Measurements from ENCODE around the gene FKBP3. TPM values are rescaled to one million over a fixed set of nuclear protein-coding genes. Genes with fewer than 3 reads are reported as not detected.

The FKBP3 gene
- total RNA-seq, 2 donors from 2014 or later: 153 to 188 TPM

GRCh38 chr14:45120096-45120495, 14.2 kb downstream of the FKBP3 start:
- Histone ChIP-seq H3K4me3 (ENCODE audit: low read length) (no peak overlapping the region), H3K9ac (ENCODE audit: extremely low read depth, low read length, poor library complexity, severe bottlenecking) (no peak overlapping the region), H3K27ac (ENCODE audit: low read depth, low read length) (no peak overlapping the region), H3K27me3 (ENCODE audit: control insufficient read depth, insufficient read depth, low read length, poor library complexity, severe bottlenecking) (no peaks in the 10 kb centered on the region), H3K36me3 (ENCODE audit: control insufficient read depth, insufficient read depth, low read length) (peaks cover 93% of the 10 kb centered on the region), H3K4me1 (ENCODE audit: control insufficient read depth, insufficient read depth, low read length) (no peaks in the 10 kb centered on the region), H3K9me3 (ENCODE audit: control insufficient read depth, low read length) (no peaks in the 10 kb centered on the region)
- DNase-seq: no peak
- no peak overlapping the region for H3K4me3 Mint-ChIP-seq
- H3K9me3 Mint-ChIP-seq: no peaks in the 10 kb centered on the region
- no peaks in the 10 kb centered on the region for H3K27me3 Mint-ChIP-seq (ENCODE audit: insufficient read depth)
- no CpG with 5 or more reads among the region's 1 CpG for WGBS, 2 experiments (ENCODE audit: insufficient coverage in 1 of 2, insufficient read length in 1 of 2)
- TF ChIP-seq CTCF (conservative IDR thresholded peaks at IDR 0.05): no peak
- H3K4me1 Mint-ChIP-seq: no peaks in the 10 kb centered on the region
- H3K36me3 Mint-ChIP-seq (ENCODE audit: low read depth): peaks cover 84% of the 10 kb centered on the region
- no peak overlapping the region for H3K27ac Mint-ChIP-seq

GRCh38 chr14:45118594-45118993, 15.7 kb downstream of the FKBP3 start:
- no peak for TF ChIP-seq CTCF (conservative IDR thresholded peaks at IDR 0.05)
- no peak overlapping the region for H3K27ac Mint-ChIP-seq
- H3K4me1 Mint-ChIP-seq: no peaks in the 10 kb centered on the region
- no peak for DNase-seq
- H3K9me3 Mint-ChIP-seq: no peaks in the 10 kb centered on the region
- H3K27ac ChIP-seq (ENCODE audit: low read depth, low read length): no peak overlapping the region
- H3K9me3 ChIP-seq (ENCODE audit: control insufficient read depth, low read length): no peaks in the 10 kb centered on the region
- H3K4me1 ChIP-seq (ENCODE audit: control insufficient read depth, insufficient read depth, low read length): no peaks in the 10 kb centered on the region
- H3K36me3 Mint-ChIP-seq (ENCODE audit: low read depth): peaks cover 80% of the 10 kb centered on the region
- WGBS, 2 experiments (ENCODE audit: insufficient coverage in 1 of 2, insufficient read length in 1 of 2): 92 to 96% methylated on average over 4 to 6 of the region's 6 CpGs
- no peak overlapping the region for H3K4me3 ChIP-seq (ENCODE audit: low read length)
- peaks cover 95% of the 10 kb centered on the region for H3K36me3 ChIP-seq (ENCODE audit: control insufficient read depth, insufficient read depth, low read length)
- no peaks in the 10 kb centered on the region for H3K27me3 ChIP-seq (ENCODE audit: control insufficient read depth, insufficient read depth, low read length, poor library complexity, severe bottlenecking)
- no peak overlapping the region for H3K9ac ChIP-seq (ENCODE audit: extremely low read depth, low read length, poor library complexity, severe bottlenecking)
- no peak overlapping the region for H3K4me3 Mint-ChIP-seq
- no peaks in the 10 kb centered on the region for H3K27me3 Mint-ChIP-seq (ENCODE audit: insufficient read depth)

- no peak overlapping the region for H3K27ac Mint-ChIP-seq
- H3K36me3 ChIP-seq (ENCODE audit: control insufficient read depth, insufficient read depth, low read length): peaks cover 100% of the 10 kb centered on the region
Observed at GRCh38 chr14:45114327-45114726, 20.0 kb downstream of the FKBP3 start.

More at GRCh38 chr14:45114327-45114726, 20.0 kb downstream of the FKBP3 start:
- WGBS, 2 experiments (ENCODE audit: insufficient coverage in 1 of 2, insufficient read length in 1 of 2): 90% methylated on average over 1 of the region's 3 CpGs; no CpG with 5 or more reads in 1 of the 2 experiments
- H3K9me3 Mint-ChIP-seq: no peaks in the 10 kb centered on the region
- Histone ChIP-seq H3K9me3 (ENCODE audit: control insufficient read depth, low read length) (no peaks in the 10 kb centered on the region), H3K27ac (ENCODE audit: low read depth, low read length) (no peak overlapping the region), H3K4me1 (ENCODE audit: control insufficient read depth, insufficient read depth, low read length) (no peaks in the 10 kb centered on the region), H3K27me3 (ENCODE audit: control insufficient read depth, insufficient read depth, low read length, poor library complexity, severe bottlenecking) (no peaks in the 10 kb centered on the region), H3K9ac (ENCODE audit: extremely low read depth, low read length, poor library complexity, severe bottlenecking) (no peak overlapping the region), H3K4me3 (ENCODE audit: low read length) (no peak overlapping the region)
- DNase-seq: no peak
- H3K4me3 Mint-ChIP-seq: no peak overlapping the region
- no peak for TF ChIP-seq CTCF (conservative IDR thresholded peaks at IDR 0.05)
- H3K36me3 Mint-ChIP-seq (ENCODE audit: low read depth): peaks cover 78% of the 10 kb centered on the region
- no peaks in the 10 kb centered on the region for H3K4me1 Mint-ChIP-seq
- H3K27me3 Mint-ChIP-seq (ENCODE audit: insufficient read depth): no peaks in the 10 kb centered on the region

All from endodermal cell (in vitro differentiated cells).